HFFc6 (cell line): Measurements from ENCODE around the gene ACSS2. TPM values are rescaled to one million over a fixed set of nuclear protein-coding genes. Genes with fewer than 3 reads are reported as not detected.

Source experiments
- DNase-seq: peaks from one replicate; pipeline ENCODE4 v3.0.0-alpha.2; 2018
- H3K27ac Mint-ChIP-seq: 2 replicates; pipeline ENCODE4 v1.8.0; 2020; ENCODE audit warnings: mild to moderate bottlenecking, mixed read lengths
- H3K27me3 Mint-ChIP-seq: 2 replicates; pipeline ENCODE4 v1.8.0; 2021; ENCODE audit warnings: mild to moderate bottlenecking, moderate library complexity, mixed read lengths; ENCODE audit not compliant: insufficient read depth
- H3K36me3 Mint-ChIP-seq: 2 replicates; pipeline ENCODE4 v1.8.0; 2021; ENCODE audit warnings: low read depth, mixed read lengths
- H3K4me1 Mint-ChIP-seq: 2 replicates; pipeline ENCODE4 v1.8.0; 2020; ENCODE audit warnings: low read depth, mixed read lengths
- H3K4me3 Mint-ChIP-seq: 2 replicates; pipeline ENCODE4 v1.8.0; 2020; ENCODE audit warnings: mild to moderate bottlenecking, moderate library complexity, mixed read lengths
- H3K9me3 Mint-ChIP-seq: 2 replicates; pipeline ENCODE4 v1.8.0; 2020; ENCODE audit warnings: mild to moderate bottlenecking, mixed read lengths
- total RNA-seq, 6 experiments: library from RNA; stranded (reverse); fragmentation: NEBNext Ultra II Directional; extraction: Animal tissue kit (Norgen Biotek cat#: 25700); gene quantifications; 2 replicates in 1 of 6; 3 replicates in 5 of 6; pipeline ENCODE4 v1.2.3, GENCODE V29; 2021
- TF ChIP-seq, protein P1 (sequence below): fragments of 200-600 bp; sonication (generic); IDR thresholded peaks from 2 replicates; pipeline ENCODE4 v1.5.0; 2021; ENCODE audit warnings: antibody characterized with exemption, mild to moderate bottlenecking

Gene ACSS2
- total RNA-seq, 6 experiments from 2014 or later: 13.2 to 18.0 (median 15.5) TPM

DNA sequence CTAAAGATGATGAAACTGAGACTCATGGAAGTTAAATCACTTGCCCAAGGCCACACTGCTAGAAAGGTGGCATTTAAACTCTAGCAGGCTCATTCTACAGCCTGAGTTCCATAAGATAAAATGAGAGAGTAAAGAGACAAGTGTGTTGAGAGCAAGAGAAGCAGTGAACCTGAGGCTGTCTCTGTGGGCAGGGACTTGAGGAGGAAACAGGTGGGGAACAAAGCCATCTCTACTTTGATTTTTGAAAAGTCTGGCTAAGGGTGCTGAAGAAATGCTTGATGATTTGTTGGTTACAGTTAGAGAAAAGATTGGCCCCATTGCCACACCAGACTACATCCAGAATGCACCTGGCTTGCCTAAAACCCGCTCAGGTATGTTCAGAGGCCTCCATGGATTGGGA lies 50.2 kb downstream of the ACSS2 start:
- Mint-ChIP-seq H3K4me1 (peaks cover 28% of the 10 kb centered on the region), H3K36me3 (peaks cover 33% of the 10 kb centered on the region), H3K27me3 (no peaks in the 10 kb centered on the region; the same call in none of the 2 replicates), H3K27ac (peak overlapping the region; percentile 54; the same call in 1 of the 2 replicates), H3K4me3 (no peak overlapping the region), H3K9me3 (no peaks in the 10 kb centered on the region)
- TF ChIP-seq, protein P1, sequence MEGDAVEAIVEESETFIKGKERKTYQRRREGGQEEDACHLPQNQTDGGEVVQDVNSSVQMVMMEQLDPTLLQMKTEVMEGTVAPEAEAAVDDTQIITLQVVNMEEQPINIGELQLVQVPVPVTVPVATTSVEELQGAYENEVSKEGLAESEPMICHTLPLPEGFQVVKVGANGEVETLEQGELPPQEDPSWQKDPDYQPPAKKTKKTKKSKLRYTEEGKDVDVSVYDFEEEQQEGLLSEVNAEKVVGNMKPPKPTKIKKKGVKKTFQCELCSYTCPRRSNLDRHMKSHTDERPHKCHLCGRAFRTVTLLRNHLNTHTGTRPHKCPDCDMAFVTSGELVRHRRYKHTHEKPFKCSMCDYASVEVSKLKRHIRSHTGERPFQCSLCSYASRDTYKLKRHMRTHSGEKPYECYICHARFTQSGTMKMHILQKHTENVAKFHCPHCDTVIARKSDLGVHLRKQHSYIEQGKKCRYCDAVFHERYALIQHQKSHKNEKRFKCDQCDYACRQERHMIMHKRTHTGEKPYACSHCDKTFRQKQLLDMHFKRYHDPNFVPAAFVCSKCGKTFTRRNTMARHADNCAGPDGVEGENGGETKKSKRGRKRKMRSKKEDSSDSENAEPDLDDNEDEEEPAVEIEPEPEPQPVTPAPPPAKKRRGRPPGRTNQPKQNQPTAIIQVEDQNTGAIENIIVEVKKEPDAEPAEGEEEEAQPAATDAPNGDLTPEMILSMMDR: no peak
- DNase-seq: no peak

DNA sequence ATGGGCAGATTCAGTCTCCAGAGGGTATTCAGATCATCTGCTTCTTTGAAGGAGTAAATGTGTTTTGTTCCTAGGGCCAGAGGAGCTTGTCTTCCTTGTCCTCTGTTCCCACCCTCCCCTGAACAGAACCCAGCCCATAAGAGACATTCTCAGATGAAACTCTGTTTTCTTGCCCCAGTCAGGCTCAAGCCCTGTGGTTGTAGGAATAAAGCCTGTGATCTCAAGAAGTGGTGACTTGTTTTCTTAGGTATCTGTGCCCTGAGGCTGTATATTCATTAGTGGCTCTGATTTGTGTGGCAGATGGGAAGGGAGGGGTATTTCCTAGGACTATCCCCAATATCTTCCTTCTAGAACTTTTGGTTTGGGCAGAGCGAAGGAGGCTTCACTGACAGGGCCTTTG lies 51.3 kb downstream of the ACSS2 start:
- Mint-ChIP-seq H3K4me1 (peaks cover 28% of the 10 kb centered on the region), H3K36me3 (peaks cover 40% of the 10 kb centered on the region), H3K9me3 (no peaks in the 10 kb centered on the region), H3K27me3 (no peaks in the 10 kb centered on the region; the same call in 1 of the 2 replicates), H3K27ac (peak overlapping the region; percentile 82), H3K4me3 (no peak overlapping the region)
- TF ChIP-seq, protein P1: no peak
- peak; percentile 84 for DNase-seq

GRCh38 chr20:34928411-34928810 lies 52.0 kb downstream of the ACSS2 start:
- H3K36me3 Mint-ChIP-seq: peaks cover 46% of the 10 kb centered on the region

DNA sequence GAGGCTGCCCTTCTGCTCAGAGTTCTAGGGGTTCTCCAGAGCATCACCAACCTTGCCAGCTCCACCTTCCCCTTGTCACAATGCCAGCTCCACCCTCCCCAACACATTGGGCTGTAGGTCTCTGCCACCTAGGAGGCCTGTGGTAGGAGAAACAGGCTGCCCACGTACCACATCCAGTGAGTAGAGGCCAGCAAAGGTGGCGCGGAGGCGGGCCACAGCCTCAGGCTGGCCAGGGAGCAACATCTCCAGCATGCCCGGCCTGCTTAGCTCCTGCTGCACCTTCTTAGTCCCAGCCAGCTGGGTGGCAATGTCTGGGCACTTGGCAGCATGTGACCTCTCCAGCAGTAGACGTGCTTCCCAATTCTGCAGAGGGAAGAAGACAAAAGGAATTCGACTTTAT lies 55.4 kb downstream of the ACSS2 start:
- no peaks in the 10 kb centered on the region for H3K9me3 Mint-ChIP-seq
- H3K27ac Mint-ChIP-seq: no peak overlapping the region
- H3K27me3 Mint-ChIP-seq: peaks cover 1% of the 10 kb centered on the region; the same call in 1 of the 2 replicates
- H3K4me3 Mint-ChIP-seq: no peak overlapping the region
- H3K36me3 Mint-ChIP-seq: peaks cover 33% of the 10 kb centered on the region
- no peak for DNase-seq
- peaks cover 17% of the 10 kb centered on the region for H3K4me1 Mint-ChIP-seq
- TF ChIP-seq, protein P1: no peak

More at GRCh38 chr20:34928411-34928810, 52.0 kb downstream of the ACSS2 start:
- peak overlapping the region; percentile 82 for H3K27ac Mint-ChIP-seq
- H3K4me3 Mint-ChIP-seq: no peak overlapping the region
- TF ChIP-seq, protein P1: no peak
- no peaks in the 10 kb centered on the region for H3K9me3 Mint-ChIP-seq
- DNase-seq: no peak
- no peaks in the 10 kb centered on the region; the same call in 1 of the 2 replicates for H3K27me3 Mint-ChIP-seq
- peaks cover 28% of the 10 kb centered on the region for H3K4me1 Mint-ChIP-seq

DNA sequence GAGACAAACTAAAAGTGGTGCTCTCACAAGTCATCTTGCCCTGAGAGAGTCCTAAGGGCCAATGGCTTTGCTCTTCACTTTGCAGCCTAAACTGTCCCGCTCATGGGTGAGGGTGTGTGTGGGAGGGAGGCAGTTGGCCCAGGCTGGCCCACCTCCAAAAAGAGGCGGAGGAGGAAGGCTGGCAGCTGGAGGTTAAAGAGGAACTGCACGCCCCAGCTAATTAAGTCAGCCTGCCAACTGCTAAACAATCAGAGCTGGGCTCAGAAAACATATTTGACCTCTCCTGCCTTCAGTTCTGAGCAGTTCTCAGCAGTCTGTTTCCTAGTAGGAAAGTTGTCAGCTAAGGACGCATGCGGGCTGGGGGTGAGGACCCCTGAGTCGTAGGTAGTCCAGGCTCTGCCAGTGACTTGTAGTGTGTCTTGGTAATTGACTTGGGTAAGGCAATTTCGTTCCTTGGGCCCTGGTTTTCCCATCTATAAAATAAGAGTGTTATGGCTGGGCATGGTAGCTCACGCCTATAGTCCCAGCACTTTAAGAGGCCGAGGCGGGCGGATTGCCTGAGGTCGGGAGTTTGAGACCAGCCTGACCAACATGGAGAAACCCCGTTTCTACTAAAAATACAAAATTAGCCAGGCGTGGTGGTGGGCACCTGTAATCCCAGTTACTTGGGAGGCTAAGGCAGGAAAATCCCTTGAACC lies 62.2 kb downstream of the ACSS2 start:
- peaks cover 26% of the 10 kb centered on the region for H3K36me3 Mint-ChIP-seq
- DNase-seq: no peak
- H3K4me1 Mint-ChIP-seq: peaks cover 21% of the 10 kb centered on the region
- no peak overlapping the region for H3K4me3 Mint-ChIP-seq
- no peak overlapping the region for H3K27ac Mint-ChIP-seq
- peaks cover 1% of the 10 kb centered on the region; the same call in 1 of the 2 replicates for H3K27me3 Mint-ChIP-seq
- H3K9me3 Mint-ChIP-seq: no peaks in the 10 kb centered on the region
- TF ChIP-seq, protein P1: no peak
